ENCODE measurements around the gene OR1I1. TPM values are rescaled to one million over a fixed set of nuclear protein-coding genes. Genes with fewer than 3 reads are reported as not detected.
"Not testable (repeated sequence)": the region's sequence is repeated elsewhere in the genome, so short reads cannot be mapped to it uniquely, and the experiment has no call there.

The OR1I1 gene
- not detected for total RNA-seq

- DNase-seq (ENCODE audit: low spot score), result no peak
These were observed at the start of gene OR1I1 for GRCh38 chr19:15081911-15082310. TSS of gene OR1I1 (plus strand) at chr19:15082211. CDS start at chr19:15087066, 4,855 bp downstream.

GRCh38 chr19:15035795-15036311 is 46.2 kb upstream of the OR1I1 start:
- no peak for DNase-seq (ENCODE audit: low spot score)

- no peak for DNase-seq (ENCODE audit: low spot score)
These were observed 44.4 kb upstream of the OR1I1 start for GRCh38 chr19:15037586-15037985.

GRCh38 chr19:15038294-15038693 is 43.7 kb upstream of the OR1I1 start:
- DNase-seq (ENCODE audit: low spot score), result no peak

GRCh38 chr19:15042003-15042402 is 40.0 kb upstream of the OR1I1 start:
- DNase-seq (ENCODE audit: low spot score), result no peak

- no peak for DNase-seq (ENCODE audit: low spot score)
These were observed 39.2 kb upstream of the OR1I1 start for GRCh38 chr19:15042826-15043225.

- DNase-seq (ENCODE audit: low spot score), result no peak
These were observed 36.5 kb upstream of the OR1I1 start for GRCh38 chr19:15045506-15045905.

- no peak for DNase-seq (ENCODE audit: low spot score)
These were observed 34.3 kb upstream of the OR1I1 start for GRCh38 chr19:15047680-15048079.

- no peak for DNase-seq (ENCODE audit: low spot score)
These were observed 33.9 kb upstream of the OR1I1 start for GRCh38 chr19:15048128-15048527.

GRCh38 chr19:15048885-15049541 is 33.0 kb upstream of the OR1I1 start, which contains the start of gene CASP14:
TSS of gene CASP14 (plus strand) at chr19:15049480. CDS start at chr19:15052252, 2,772 bp downstream.
- no peak for DNase-seq (ENCODE audit: low spot score)

GRCh38 chr19:15050639-15051038 is 31.4 kb upstream of the OR1I1 start:
- DNase-seq (ENCODE audit: low spot score), result no peak

- DNase-seq (ENCODE audit: low spot score), result no peak
These were observed 20.0 kb upstream of the OR1I1 start for GRCh38 chr19:15062036-15062435.

GRCh38 chr19:15070386-15070785 is 11.6 kb upstream of the OR1I1 start:
- DNase-seq (ENCODE audit: low spot score), result not testable (repeated sequence)

GRCh38 chr19:15072930-15073647 is 8.9 kb upstream of the OR1I1 start:
- peak; percentile 81 for DNase-seq (ENCODE audit: low spot score)

- no peak for DNase-seq (ENCODE audit: low spot score)
These were observed 7.6 kb upstream of the OR1I1 start for GRCh38 chr19:15074371-15074770.

- DNase-seq (ENCODE audit: low spot score), result no peak
These were observed 6.2 kb upstream of the OR1I1 start for GRCh38 chr19:15075806-15076205.

GRCh38 chr19:15080002-15080401 is 2.0 kb upstream of the OR1I1 start:
- not testable (repeated sequence) for DNase-seq (ENCODE audit: low spot score)

- DNase-seq (ENCODE audit: low spot score), result no peak
These were observed 5.2 kb downstream of the OR1I1 start for GRCh38 chr19:15087182-15087581.

GRCh38 chr19:15091918-15092753 is 10.1 kb downstream of the OR1I1 start:
- peak; percentile 54 for DNase-seq (ENCODE audit: low spot score)

- no peak for DNase-seq (ENCODE audit: low spot score)
These were observed 11.0 kb downstream of the OR1I1 start for GRCh38 chr19:15093001-15093400.

GRCh38 chr19:15096223-15096622 is 14.2 kb downstream of the OR1I1 start:
- DNase-seq (ENCODE audit: low spot score), result no peak

- not testable (repeated sequence) for DNase-seq (ENCODE audit: low spot score)
These were observed 16.0 kb downstream of the OR1I1 start for GRCh38 chr19:15097980-15098379.
